ENCODE measurements around the gene OBSL1. TPM values are rescaled to one million over a fixed set of nuclear protein-coding genes. Genes with fewer than 3 reads are reported as not detected.

OBSL1 gene
- polyA plus RNA-seq, 3 donors, result 0.09 TPM; not detected in 2

- intact Hi-C loops (cut with micrococcal nuclease), result no loop called here
- WGBS (ENCODE audit: insufficient coverage), result 93% methylated on average over 3 of the region's 6 CpGs
- H4K20me1 ChIP-seq (ENCODE audit: insufficient read depth, low read length), result no peaks in the 10 kb centered on the region
Observed at GRCh38 chr2:219592736-219593135, 21.4 kb upstream of the OBSL1 start.

GRCh38 chr2:219591091-219591490 is 19.8 kb upstream of the OBSL1 start:
- Mint-ChIP-seq H3K4me3 (no peak overlapping the region), H3K36me3 (no peaks in the 10 kb centered on the region), H3K27me3 (ENCODE audit: low read depth in 3 of 3) (peaks cover 6 to 12% (median 7%) of the 10 kb centered on the region in 3 donors), H3K9me3 (peaks cover 0 to 2% (median 0%) of the 10 kb centered on the region in 7 donors), H3K4me1 (no peaks in the 10 kb centered on the region), H3K27ac (no peak overlapping the region)
- no peak for DNase-seq
- Histone ChIP-seq H3K27me3 (ENCODE audit: control insufficient read depth in 2 of 2, insufficient read depth in 2 of 2, low read length in 2 of 2) (no peaks in the 10 kb centered on the region), H3K9ac (ENCODE audit: insufficient read depth, low read length, poor library complexity, severe bottlenecking) (no peak overlapping the region), H3K4me3 (replicated peaks in 1 of 3; ENCODE audit: low read depth in 2 of 3, low read length in 3 of 3) (no peak overlapping the region), H3K27ac (ENCODE audit: low read depth in 1 of 2, low read length in 2 of 2) (no peak overlapping the region), H3K4me2 (replicated peaks; ENCODE audit: extremely low read depth, low read length, poor library complexity, severe bottlenecking) (no peak overlapping the region), H3K36me3 (replicated peaks in 1 of 2; ENCODE audit: control insufficient read depth in 1 of 2, insufficient read depth in 2 of 2, low read length in 2 of 2) (no peaks in the 10 kb centered on the region), H4K20me1 (ENCODE audit: insufficient read depth, low read length) (no peaks in the 10 kb centered on the region), H3K4me1 (ENCODE audit: control insufficient read depth in 1 of 2, insufficient read depth in 2 of 2, low read length in 2 of 2) (no peaks in the 10 kb centered on the region), H3K9me3 (replicated peaks in 1 of 2; ENCODE audit: control insufficient read depth in 1 of 2, insufficient read depth in 1 of 2, low read length in 2 of 2) (no peaks in the 10 kb centered on the region), H2AFZ (ENCODE audit: insufficient read depth, low read depth, low read length, poor library complexity, severe bottlenecking) (no peak overlapping the region), H3K79me2 (ENCODE audit: insufficient read depth, low read length) (no peaks in the 10 kb centered on the region)
- no peak for TF ChIP-seq CTCF (IDR thresholded peaks at IDR 0.05)
- no CpG with 5 or more reads among the region's 4 CpGs for WGBS (ENCODE audit: insufficient coverage)
- intact Hi-C loops (cut with micrococcal nuclease), result no loop called here

More at GRCh38 chr2:219592736-219593135, 21.4 kb upstream of the OBSL1 start:
- Histone ChIP-seq H2AFZ (ENCODE audit: insufficient read depth, low read depth, low read length, poor library complexity, severe bottlenecking) (no peak overlapping the region), H3K9me3 (replicated peaks in 1 of 2; ENCODE audit: control insufficient read depth in 1 of 2, insufficient read depth in 1 of 2, low read length in 2 of 2) (no peaks in the 10 kb centered on the region), H3K27me3 (ENCODE audit: control insufficient read depth in 2 of 2, insufficient read depth in 2 of 2, low read length in 2 of 2) (no peaks in the 10 kb centered on the region), H3K4me3 (replicated peaks in 1 of 3; ENCODE audit: low read depth in 2 of 3, low read length in 3 of 3) (no peak overlapping the region), H3K79me2 (ENCODE audit: insufficient read depth, low read length) (no peaks in the 10 kb centered on the region), H3K9ac (ENCODE audit: insufficient read depth, low read length, poor library complexity, severe bottlenecking) (no peak overlapping the region), H3K4me1 (ENCODE audit: control insufficient read depth in 1 of 2, insufficient read depth in 2 of 2, low read length in 2 of 2) (peaks cover 5 to 6% of the 10 kb centered on the region in 2 donors), H3K27ac (ENCODE audit: low read depth in 1 of 2, low read length in 2 of 2) (no peak overlapping the region), H3K4me2 (replicated peaks; ENCODE audit: extremely low read depth, low read length, poor library complexity, severe bottlenecking) (no peak overlapping the region), H3K36me3 (replicated peaks in 1 of 2; ENCODE audit: control insufficient read depth in 1 of 2, insufficient read depth in 2 of 2, low read length in 2 of 2) (no peaks in the 10 kb centered on the region)
- no peak for TF ChIP-seq CTCF (IDR thresholded peaks at IDR 0.05)
- Mint-ChIP-seq H3K4me3 (no peak overlapping the region), H3K4me1 (peaks cover 8% of the 10 kb centered on the region), H3K36me3 (no peaks in the 10 kb centered on the region), H3K9me3 (peaks cover 0 to 1% (median 0%) of the 10 kb centered on the region in 7 donors), H3K27me3 (ENCODE audit: low read depth in 3 of 3) (peaks cover 6 to 16% (median 7%) of the 10 kb centered on the region in 3 donors), H3K27ac (no peak overlapping the region)
- no peak for DNase-seq

Measured in CD14-positive monocyte (primary cell).